HCT116 (cell line): ENCODE measurements around the gene ZDHHC14.

ENCODE experiments used
- CTCF ChIP-seq, 3 experiments: fragments of 200-600 bp in 1 of 3; sonication (generic) in 1 of 3; IDR thresholded peaks in 2 of 3; conservative IDR thresholded peaks in 1 of 3; 2 replicates each; pipeline ENCODE4 v1.5.1; 2012 to 2017; ENCODE audit warnings: low read depth in 2 of 3, low read length in 2 of 3, antibody characterized with exemption in 1 of 3, borderline replicate concordance in 1 of 3, control low read depth in 1 of 3, mild to moderate bottlenecking in 1 of 3, mixed read lengths in 1 of 3, mixed run types in 1 of 3, moderate library complexity in 1 of 3; ENCODE audit not compliant: insufficient read depth in 1 of 3
- ELF1 ChIP-seq: IDR thresholded peaks from 2 replicates; pipeline ENCODE4 v1.6.1; 2012; ENCODE audit warnings: low read depth, borderline replicate concordance
- EZH2 ChIP-seq: fragments of 200-600 bp; sonication (generic); IDR thresholded peaks from 2 replicates; pipeline ENCODE4 v1.6.1; 2017; ENCODE audit warnings: antibody characterized with exemption, mixed run types
- MAX ChIP-seq: IDR thresholded peaks from 2 replicates; pipeline ENCODE4 v1.6.1; 2012
- POLR2A ChIP-seq: IDR thresholded peaks from 2 replicates; pipeline ENCODE4 v1.7.0; 2011; ENCODE audit warnings: borderline replicate concordance; ENCODE audit not compliant: insufficient read depth, insufficient read length; ENCODE audit errors: extremely low read depth
- POLR2AphosphoS5 ChIP-seq: IDR thresholded peaks from 2 replicates; pipeline ENCODE4 v1.6.1; 2011; ENCODE audit warnings: mild to moderate bottlenecking, low read depth, low read length, moderate library complexity
- RAD21 ChIP-seq: IDR thresholded peaks from 2 replicates; pipeline ENCODE4 v1.6.1; 2012; ENCODE audit warnings: low read depth, mild to moderate bottlenecking
- SP1 ChIP-seq: IDR thresholded peaks from 2 replicates; pipeline ENCODE4 v1.6.1; 2012; ENCODE audit warnings: low read depth

GRCh38 chr6:157586088-157586414, 205.1 kb downstream of the ZDHHC14 start:
- TF ChIP-seq CTCF (IDR thresholded peaks at IDR 0.05 in 2 of 3, conservative IDR thresholded peaks at IDR 0.05 in 1 of 3; ENCODE audit: borderline replicate concordance in 1 of 3, insufficient read depth in 1 of 3, low read depth in 2 of 3, low read length in 2 of 3) (no peak), RAD21 (no peak), MAX (no peak), ELF1 (no peak), POLR2AphosphoS5 (no peak), EZH2 (no peak), POLR2A (no peak), SP1 (no peak)
